K562 (cell line): ENCODE data around the gene RNF166.

Source experiments
- BACH1 ChIP-seq: fragments of 200-800 bp; sonication (Bioruptor generic); IDR thresholded peaks from 2 replicates; pipeline ENCODE4 v1.6.1; 2016; ENCODE audit warnings: missing genetic modification characterization, missing compliant biosample characterization
- BCL6 ChIP-seq: fragments of 250-450 bp; sonication (Bioruptor Pico); IDR thresholded peaks from 2 replicates; pipeline ENCODE4 v1.4.0; 2020
- CTCF ChIP-seq, 3 experiments: IDR thresholded peaks in 2 of 3; conservative IDR thresholded peaks in 1 of 3; 2 replicates each; pipeline ENCODE4 v1.5.1; 2011 to 2012; ENCODE audit warnings: low read length in 3 of 3, mild to moderate bottlenecking in 3 of 3, control low read depth in 2 of 3, improper control_type of control experiment in 1 of 3, inconsistent platforms in 1 of 3, low read depth in 1 of 3, mixed read lengths in 1 of 3, moderate library complexity in 1 of 3; ENCODE audit not compliant: insufficient read depth in 2 of 3
- EZH2 ChIP-seq: IDR thresholded peaks from 2 replicates; pipeline ENCODE4 v1.6.1; 2012; ENCODE audit warnings: low read depth, mild to moderate bottlenecking, inconsistent platforms, low read length, borderline replicate concordance
- FOXA1 ChIP-seq: fragments of 450-650 bp; IDR thresholded peaks from 2 replicates; pipeline ENCODE4 v1.6.1; 2016; ENCODE audit warnings: mild to moderate bottlenecking, borderline replicate concordance
- GABPA ChIP-seq: fragments of 200-800 bp; sonication (Bioruptor generic); conservative IDR thresholded peaks from 2 replicates; pipeline ENCODE4 v1.6.1; 2016; ENCODE audit warnings: low read depth, missing genetic modification characterization, missing compliant biosample characterization
- IRF1 ChIP-seq: sonication (generic); formaldehyde crosslinking; IDR thresholded peaks from 2 replicates; pipeline ENCODE4 v1.8.0; 2022; ENCODE audit warnings: missing genetic modification reagents, mild to moderate bottlenecking, borderline replicate concordance
- POLR2AphosphoS5 ChIP-seq: IDR thresholded peaks from 2 replicates; pipeline ENCODE4 v1.6.1; 2011; ENCODE audit warnings: mild to moderate bottlenecking, low read depth, low read length, moderate library complexity; ENCODE audit not compliant: control insufficient read depth, insufficient read depth
- SMAD3 ChIP-seq: fragments of 450-650 bp; formaldehyde crosslinking; conservative IDR thresholded peaks from 2 replicates; pipeline ENCODE4 v1.4.0; 2020; ENCODE audit warnings: mild to moderate bottlenecking
- SRF ChIP-seq, 2 experiments: fragments of 250-450, 450-650 bp in 1 of 2; sonication (Bioruptor Pico) in 1 of 2; sonication (generic) in 1 of 2; formaldehyde crosslinking; IDR thresholded peaks; 2 replicates each; pipeline versions ENCODE4 v1.5.0 to v1.5.1; 2020 to 2022; ENCODE audit warnings: mild to moderate bottlenecking in 1 of 2, missing genetic modification reagents in 1 of 2
- TSC22D4 ChIP-seq: fragments of 450-650 bp; IDR thresholded peaks from 2 replicates; pipeline ENCODE4 v1.6.1; 2016; ENCODE audit warnings: missing genetic modification characterization, missing biosample characterization, control low read depth
- TF ChIP-seq, protein P1 (sequence below): sonication (generic); formaldehyde crosslinking; IDR thresholded peaks from 2 replicates; pipeline ENCODE4 v1.8.0; 2022; ENCODE audit warnings: mild to moderate bottlenecking, missing genetic modification reagents, borderline replicate concordance

- TF ChIP-seq BCL6 (CRISPR knock-in tag) (no peak), TSC22D4 (tag) (no peak), GABPA (tag) (no peak), SMAD3 (CRISPR knock-in tag) (no peak), POLR2AphosphoS5 (no peak), SRF (CRISPR knock-in tag; IDR thresholded peaks at IDR 0.05) (no peak), EZH2 (no peak), FOXA1 (no peak), CTCF (IDR thresholded peaks at IDR 0.05 in 2 of 3, conservative IDR thresholded peaks at IDR 0.05 in 1 of 3; ENCODE audit: insufficient read depth in 2 of 3, low read depth in 1 of 3, low read length in 3 of 3) (no peak), BACH1 (tag) (no peak), IRF1 (CRISPR knock-in tag) (no peak)
- TF ChIP-seq, protein P1, sequence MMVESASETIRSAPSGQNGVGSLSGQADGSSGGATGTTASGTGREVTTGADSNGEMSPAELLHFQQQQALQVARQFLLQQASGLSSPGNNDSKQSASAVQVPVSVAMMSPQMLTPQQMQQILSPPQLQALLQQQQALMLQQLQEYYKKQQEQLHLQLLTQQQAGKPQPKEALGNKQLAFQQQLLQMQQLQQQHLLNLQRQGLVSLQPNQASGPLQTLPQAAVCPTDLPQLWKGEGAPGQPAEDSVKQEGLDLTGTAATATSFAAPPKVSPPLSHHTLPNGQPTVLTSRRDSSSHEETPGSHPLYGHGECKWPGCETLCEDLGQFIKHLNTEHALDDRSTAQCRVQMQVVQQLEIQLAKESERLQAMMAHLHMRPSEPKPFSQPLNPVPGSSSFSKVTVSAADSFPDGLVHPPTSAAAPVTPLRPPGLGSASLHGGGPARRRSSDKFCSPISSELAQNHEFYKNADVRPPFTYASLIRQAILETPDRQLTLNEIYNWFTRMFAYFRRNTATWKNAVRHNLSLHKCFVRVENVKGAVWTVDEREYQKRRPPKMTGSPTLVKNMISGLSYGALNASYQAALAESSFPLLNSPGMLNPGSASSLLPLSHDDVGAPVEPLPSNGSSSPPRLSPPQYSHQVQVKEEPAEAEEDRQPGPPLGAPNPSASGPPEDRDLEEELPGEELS (CRISPR knock-in tag): no peak
Observed at GRCh38 chr16:88692861-88693260, 13.3 kb downstream of the RNF166 start.
